Posterior vena cava (tissue), 2 donors: ENCODE measurements around the gene BICRAL. TPM values are rescaled to one million over a fixed set of nuclear protein-coding genes. Genes with fewer than 3 reads are reported as not detected.

Experiments used
- DNase-seq: peaks from one replicate; pipeline ENCODE4 v3.0.0-alpha.2; 2020; ENCODE audit warnings: low spot score
- intact Hi-C, 2 donors: fragments of 100-400 bp; cut with DNase I; formaldehyde crosslinking; loops; one replicate each; pipeline versions ENCODE4 v1.14.1 to v1.14.2; 2022 to 2023
- total RNA-seq, 2 donors: library from RNA; stranded (reverse); fragmentation: NEBNext Ultra II Directional; extraction: Animal tissue kit (Norgen Biotek cat#: 25700); gene quantifications; one replicate each; pipeline ENCODE4 v1.2.1, GENCODE V29; 2021
- donor health status: DM: yes; HTN: yes; CAD: no.
- donor health status: DM: yes; HTN: yes; CAD: no.

BICRAL gene
- total RNA-seq, 2 donors from 2014 or later: 16.9 to 18.5 TPM

DNA sequence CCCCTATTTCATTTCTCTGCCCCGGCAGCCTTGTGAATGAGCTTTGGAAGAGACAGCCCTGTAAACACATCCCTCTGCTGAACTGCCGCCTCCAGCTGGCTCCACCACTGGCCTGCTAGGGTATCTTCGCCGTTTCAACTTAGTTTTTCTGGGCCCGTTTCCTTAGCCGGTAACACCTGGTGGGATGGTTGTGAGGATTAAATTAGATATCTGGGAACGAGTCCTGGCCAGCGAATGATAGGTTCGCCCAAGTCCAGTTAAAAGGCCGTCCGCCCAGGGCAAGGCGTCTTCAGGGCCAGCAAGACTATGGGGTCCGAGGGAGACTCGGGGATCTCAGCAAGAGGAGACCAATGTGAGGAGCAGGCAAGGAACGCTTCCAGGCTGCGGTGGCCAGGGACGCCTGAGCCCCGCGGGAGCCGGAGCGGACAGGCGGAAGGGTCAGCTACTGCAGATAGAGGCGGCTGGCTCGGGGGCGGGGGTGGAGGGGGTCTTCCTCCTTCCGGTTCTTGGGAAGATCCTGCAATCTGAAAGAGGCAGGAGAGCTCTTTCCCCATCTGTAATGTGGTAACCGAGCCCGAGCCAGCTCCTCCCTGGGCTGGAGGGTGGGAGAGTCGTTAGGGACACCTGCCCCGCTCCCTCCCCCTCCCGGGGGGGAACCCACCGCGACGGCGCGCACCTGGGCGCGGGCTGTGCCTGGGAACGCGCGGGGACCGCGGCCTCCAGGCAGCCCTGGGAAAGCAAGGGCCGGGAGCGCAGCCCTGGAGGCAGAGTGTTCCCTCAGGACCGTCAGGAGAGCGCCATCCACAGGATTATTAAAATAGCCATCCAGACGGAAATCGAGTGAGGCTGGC, 129.5 kb downstream of the BICRAL start:
- no peak for DNase-seq
- intact Hi-C loops: no loop called here

DNA sequence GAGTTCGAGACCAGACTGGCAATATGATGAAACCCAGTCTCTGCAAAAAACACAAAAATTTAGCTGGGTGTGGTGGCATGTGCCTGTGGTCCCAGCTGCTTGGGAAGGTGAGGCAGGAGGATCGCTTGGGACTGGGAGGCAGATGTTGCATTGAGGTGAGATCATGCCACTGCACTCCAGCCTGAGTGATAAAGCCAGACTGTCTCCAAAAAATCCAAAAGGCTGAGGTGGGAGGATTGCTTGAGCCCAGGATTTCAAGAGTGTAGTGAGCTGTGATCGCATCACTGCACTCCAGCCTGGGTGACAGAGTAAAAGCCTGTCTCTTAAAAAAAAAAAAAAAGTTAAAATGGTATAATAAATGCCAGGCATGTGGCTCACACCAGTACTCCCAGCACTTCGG, 132.7 kb downstream of the BICRAL start:
- intact Hi-C loops: no loop called here
- peak; percentile 49 for DNase-seq

DNA sequence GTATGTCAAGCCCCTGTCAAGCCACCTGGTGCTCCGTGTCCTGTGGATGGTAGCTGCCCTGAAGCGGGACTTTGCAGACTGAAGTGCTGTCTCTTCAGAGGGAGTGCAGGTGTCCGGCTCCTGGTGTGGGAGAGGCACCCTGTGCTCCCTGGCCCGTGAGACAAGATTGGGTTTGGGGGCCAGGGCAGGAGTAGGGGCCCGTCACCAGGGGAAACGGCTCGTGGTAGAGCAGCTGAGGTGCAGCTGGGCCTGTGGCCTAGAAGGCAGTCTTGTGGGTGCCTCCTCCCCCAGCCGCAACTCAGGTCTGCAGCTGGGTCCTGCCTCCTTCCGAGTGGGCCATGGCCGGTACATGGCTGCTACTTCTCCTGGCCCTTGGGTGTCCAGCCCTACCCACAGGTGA, 133.9 kb downstream of the BICRAL start, which contains the start of gene PTCRA:
Gene PTCRA (plus strand): TSS at position 322 of the 400 bp plus-strand sequence. CDS start 17 bp downstream, at position 339.
- peak; percentile 53 for DNase-seq
- intact Hi-C loops: no loop called here

DNA sequence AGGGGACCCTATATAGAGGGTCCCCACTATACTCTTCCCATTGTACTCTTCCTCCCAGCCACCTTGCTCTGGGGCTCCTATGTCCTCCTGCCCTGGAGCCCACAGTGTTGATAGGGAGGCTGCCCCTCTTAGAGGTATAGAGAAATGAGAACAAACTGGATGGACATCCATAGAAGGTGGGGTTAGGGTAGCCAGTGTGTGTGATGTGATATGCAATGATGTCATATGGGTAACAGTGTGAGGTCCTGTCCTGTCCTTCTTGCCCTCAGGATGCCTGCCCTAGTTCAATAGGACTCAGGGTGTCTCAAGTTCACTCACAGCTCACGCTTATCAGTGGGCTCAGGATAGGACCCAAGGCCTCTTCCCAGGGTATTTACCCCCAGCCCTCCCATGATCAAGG, 134.4 kb downstream of the BICRAL start:
- intact Hi-C loops: no loop called here
- no peak for DNase-seq

Other genes starting within 250 kb of the BICRAL start
- 10 to 100 TPM; 29.3 to 29.4 TPM for gene UBR2, start 218.0 kb upstream of the BICRAL start, total RNA-seq
- gene PRPH2, start 59.5 kb upstream of the BICRAL start, total RNA-seq: 1 to 10 TPM in 1 of 2 donors, under 1 TPM in 1; 1.00 to 2.2 TPM
- 10 to 100 TPM; 13.9 to 16.2 TPM for gene TBCC, start 35.9 kb upstream of the BICRAL start, total RNA-seq
- gene RPL7L1, start 97.6 kb downstream of the BICRAL start, total RNA-seq: 10 to 100 TPM; 52.9 to 63.0 TPM
- not detected for gene PTCRA, start 134.0 kb downstream of the BICRAL start, total RNA-seq
- 10 to 100 TPM; 20.8 to 33.7 TPM for gene CNPY3, start 147.4 kb downstream of the BICRAL start, total RNA-seq
- not detected for gene GNMT, start 178.7 kb downstream of the BICRAL start, total RNA-seq
- 10 to 100 TPM in 1 of 2 donors, 1 to 10 TPM in 1; 8.8 to 12.8 TPM for gene PEX6, start 197.1 kb downstream of the BICRAL start, total RNA-seq
- gene PPP2R5D, start 202.5 kb downstream of the BICRAL start, total RNA-seq: 10 to 100 TPM; 26.0 to 33.5 TPM
- gene MEA1, start 231.9 kb downstream of the BICRAL start, total RNA-seq: 10 to 100 TPM; 41.8 to 45.9 TPM
- 10 to 100 TPM; 43.7 to 44.1 TPM for gene KLHDC3, start 232.2 kb downstream of the BICRAL start, total RNA-seq
- gene RRP36, start 239.6 kb downstream of the BICRAL start, total RNA-seq: 10 to 100 TPM; 40.0 to 40.1 TPM